Hepatocyte (in vitro differentiated cells): Measurements from ENCODE around the gene TEX26.

Experiments used
- CTCF ChIP-seq: fragments of 200-600 bp; sonication (generic); IDR thresholded peaks from 2 replicates; pipeline ENCODE4 v1.5.1; 2016; ENCODE audit warnings: antibody characterized with exemption, mild to moderate bottlenecking; ENCODE audit not compliant: poor library complexity
- EZH2phosphoT487 ChIP-seq: fragments of 200-600 bp; sonication (generic); IDR thresholded peaks from one replicate; pipeline ENCODE4 v1.6.1; 2018; ENCODE audit warnings: antibody characterized with exemption, mild to moderate bottlenecking, low read depth, moderate library complexity; ENCODE audit not compliant: unreplicated experiment, severe bottlenecking

GRCh38 chr13:30982906-30983305, 50.5 kb downstream of the TEX26 start:
- no peak for TF ChIP-seq CTCF
- no peak for TF ChIP-seq EZH2phosphoT487
